K562 (cell line): ENCODE measurements around the gene PDE8A. TPM values are rescaled to one million over a fixed set of nuclear protein-coding genes. Genes with fewer than 3 reads are reported as not detected.
A peak's percentile ranks its signal among the peaks of the same experiment; 100 is the strongest.

Source experiments
- ATAC-seq: fragments of 200-7000 bp; cut with Tn5 transposase; 3 replicates; pipeline ENCODE4 v1.9.1; 2020; ENCODE audit warnings: moderate library complexity
- BruUV-seq: library from RNA; stranded (reverse); fragments of 400-500 nt; replicated peaks from 2 replicates; lab custom pipeline; 2021; lab: Mats Ljungman, UMichigan
- CTCF ChIA-PET: fragments of 300-600 bp; formaldehyde crosslinking; extraction: SDS; loops from one replicate; lab custom pipeline; 2021; ENCODE audit warnings: low intra/inter-chr PET ratio; lab: Yijun Ruan, JAX
- POLR2A ChIA-PET: fragments of 300-600, 350-650 bp; sonication (Branson Sonifier 250); formaldehyde crosslinking; extraction: SDS; loops from one replicate; lab custom pipeline; 2021; ENCODE audit warnings: antibody characterized with exemption, inconsistent platforms; lab: Yijun Ruan, JAX
- DNase-seq, 4 experiments: peaks; one replicate each; pipeline versions ENCODE4 v3.0.0 to v3.0.0-alpha.2; 2011 to 2018; ENCODE audit warnings: low spot score in 3 of 4, mixed read lengths in 3 of 4; ENCODE audit errors: extremely low read depth in 1 of 4
- FAIRE-seq: peaks from 2 replicates; lab custom pipeline; 2011; peaks lifted over from hg19 to GRCh38; lab: Jason Lieb, UNC
- H2AFZ ChIP-seq: 2 replicates; pipeline ENCODE4 v1.6.0; 2011; ENCODE audit warnings: low read depth, low read length, control low read depth, inconsistent platforms
- H3K27ac ChIP-seq: fragments of 200-600 bp; 3 replicates; pipeline ENCODE4 v1.8.0; 2011; ENCODE audit warnings: low read depth, mild to moderate bottlenecking, control low read depth, inconsistent platforms, low read length, moderate library complexity, mixed read lengths; ENCODE audit errors: extremely low read depth
- H3K27me3 ChIP-seq, 2 experiments: fragments of 300-600 bp in 1 of 2; 2 replicates in 1 of 2; 3 replicates in 1 of 2; pipeline versions ENCODE4 v1.6.0 to v1.8.0; 2011; ENCODE audit warnings: inconsistent platforms in 2 of 2, low read length in 2 of 2, mild to moderate bottlenecking in 1 of 2, mixed read lengths in 1 of 2, moderate library complexity in 1 of 2; ENCODE audit not compliant: control insufficient read depth in 2 of 2, insufficient read depth in 2 of 2
- H3K36me3 ChIP-seq: fragments of 300-600 bp; 3 replicates; pipeline ENCODE4 v1.8.0; 2011; ENCODE audit warnings: mild to moderate bottlenecking, low read length, inconsistent platforms; ENCODE audit not compliant: control insufficient read depth, insufficient read depth
- H3K4me1 ChIP-seq, 2 experiments: fragments of 200-600 bp in 1 of 2; replicated peaks in 1 of 2; 2 replicates in 1 of 2; 3 replicates in 1 of 2; pipeline versions ENCODE4 v1.5.1 to v1.8.0; 2011; ENCODE audit warnings: inconsistent platforms in 2 of 2, low read length in 2 of 2, mild to moderate bottlenecking in 1 of 2, mixed read lengths in 1 of 2, moderate library complexity in 1 of 2; ENCODE audit not compliant: control insufficient read depth in 2 of 2, insufficient read depth in 2 of 2
- H3K4me2 ChIP-seq: 2 replicates; pipeline ENCODE4 v1.6.1; 2011; ENCODE audit warnings: low read length, control low read depth, inconsistent platforms, mixed read lengths; ENCODE audit not compliant: insufficient read depth
- H3K4me3 ChIP-seq: fragments of 200-600 bp; sonication (generic), shearing (Covaris generic); 2 replicates; pipeline ENCODE4 v1.5.1; 2016; ENCODE audit warnings: control low read depth, inconsistent platforms
- H3K79me2 ChIP-seq: fragments of 200-600 bp; 3 replicates; pipeline ENCODE4 v1.8.0; 2011; ENCODE audit warnings: low read length, inconsistent platforms; ENCODE audit not compliant: control insufficient read depth, insufficient read depth
- H3K9ac ChIP-seq, 2 experiments: 2 replicates each; pipeline versions ENCODE4 v1.6.0 to v1.6.1; 2011; ENCODE audit warnings: low read depth in 2 of 2, low read length in 2 of 2, control low read depth in 1 of 2, inconsistent platforms in 1 of 2, mild to moderate bottlenecking in 1 of 2, mixed read lengths in 1 of 2; ENCODE audit not compliant: insufficient read depth in 1 of 2
- H3K9me1 ChIP-seq: one replicate; pipeline ENCODE4 v1.6.0; 2011; ENCODE audit warnings: inconsistent platforms, mild to moderate bottlenecking, low read length, moderate library complexity; ENCODE audit not compliant: control insufficient read depth, insufficient read depth
- H3K9me3 ChIP-seq: replicated peaks from 2 replicates; pipeline ENCODE4 v1.5.1; 2011; ENCODE audit warnings: low read depth, low read length, inconsistent platforms; ENCODE audit not compliant: control insufficient read depth, insufficient read depth
- H4K20me1 ChIP-seq: replicated peaks from 2 replicates; pipeline ENCODE4 v1.6.1; 2011; ENCODE audit warnings: low read length, inconsistent platforms, mixed read lengths; ENCODE audit not compliant: control insufficient read depth, insufficient read depth
- KLF16 ChIP-seq: IDR thresholded peaks from 2 replicates; pipeline ENCODE4 v1.6.1; 2016; ENCODE audit warnings: antibody characterized with exemption
- SMARCA4 ChIP-seq: fragments of 450-650 bp; IDR thresholded peaks from 2 replicates; pipeline ENCODE4 v1.6.1; 2016
- SPI1 ChIP-seq: IDR thresholded peaks from 2 replicates; pipeline ENCODE4 v1.6.1; 2011; ENCODE audit warnings: low read depth, low read length, control low read depth, borderline replicate concordance
- WGBS: fragments of 100-300 bp; shearing (Covaris generic); methylation state at CpG from one replicate; pipeline ENCODE4 v1.1.6; 2016; ENCODE audit warnings: low coverage, mixed read lengths; ENCODE audit not compliant: insufficient coverage; ENCODE audit errors: missing lambda C conversion rate; 5-methylcytosine and 5-hydroxymethylcytosine counted together
- in situ Hi-C: fragments of 300-500 bp; cut with MboI; formaldehyde crosslinking; loops from 4 replicates; pipeline ENCODE4 v1.15.0; 2018; ENCODE audit warnings: inconsistent platforms, mixed read lengths
- intact Hi-C: fragments of 100-400 bp; cut with micrococcal nuclease; formaldehyde crosslinking; loops from 2 replicates; pipeline ENCODE4 v1.14.2; 2022
- polyA plus RNA-seq, 8 experiments: library from polyadenylated mRNA; depleted of rRNA in 4 of 8; stranded (reverse) in 5 of 8; unstranded in 3 of 8; fragments of >200 nt; fragmentation: Nextera tagmentation in 2 of 8; fragmentation: Illumina TruSeq in 1 of 8; extraction: Ambion mirVana in 2 of 8; extraction: Trizol in 1 of 8; gene quantifications; 2 replicates each; pipeline versions ENCODE4 v1.2.1 to v1.2.3, GENCODE V29; 2011 to 2014; ENCODE audit warnings: inconsistent platforms in 1 of 8, missing spikeins in 1 of 8
- total RNA-seq, 7 experiments: library from RNA; depleted of rRNA in 6 of 7; stranded (reverse); fragments of >200 nt in 6 of 7; fragmentation: Illumina TruSeq in 2 of 7; extraction: Trizol in 2 of 7; gene quantifications; 2 replicates each; pipeline versions ENCODE4 v1.2.1 to v1.2.3, GENCODE V29; 2011 to 2021; ENCODE audit warnings: low replicate concordance in 1 of 7

PDE8A gene
- total and polyA plus RNA-seq, 9 of the 15 experiments (the other 6 are each of a cell fraction or from before 2014, with no cell fraction given), result 5.9 to 40.3 (median 19.8) TPM

- Histone ChIP-seq H3K9ac (no peak overlapping the region), H3K27ac (no peak overlapping the region), H3K27me3 (no peaks in the 10 kb centered on the region), H4K20me1 (peaks cover 13% of the 10 kb centered on the region), H3K9me1 (peaks cover 3% of the 10 kb centered on the region), H3K4me1 (peaks cover 13 to 35% of the 10 kb centered on the region in 2 experiments; a peak in 4 of 5 replicates), H3K9me3 (no peaks in the 10 kb centered on the region), H3K4me3 (no peak overlapping the region), H2AFZ (no peak overlapping the region), H3K4me2 (no peak overlapping the region), H3K36me3 (peaks cover 3% of the 10 kb centered on the region; the same call in 1 of the 3 replicates), H3K79me2 (peaks cover 87% of the 10 kb centered on the region)
- intact Hi-C loops, result loop anchor here (2.0 kb wide), 1 partner anchor 21 kb away; no protein-coding TSS in a partner anchor
- no peak for DNase-seq
- ChIA-PET POLR2A (interaction anchor here (0.5 to 1.4 kb wide), 6 partner anchors 9 to 224 kb away, joined by 3 to 6 read pairs (median 4); no protein-coding TSS in a partner anchor), CTCF (no interaction called here)
- in situ Hi-C loops, result no loop called here
- WGBS, result 51% methylated on average over 3 of the region's 3 CpGs
- no peak for TF ChIP-seq SMARCA4
- TF ChIP-seq SPI1, result peak; percentile 64
- BruUV-seq, result no TSS peak
- no peak for FAIRE-seq
- ATAC-seq, result no peak
Measured at GRCh38 chr15:85003593-85004312, 22.1 kb downstream of the PDE8A start.

GRCh38 chr15:85004550-85004949 is 22.9 kb downstream of the PDE8A start:
- 72% methylated on average over 3 of the region's 3 CpGs for WGBS
- no TSS peak for BruUV-seq

More at GRCh38 chr15:85004550-85004949, 22.9 kb downstream of the PDE8A start:
- Histone ChIP-seq H3K9me3 (no peaks in the 10 kb centered on the region), H3K4me1 (peaks cover 12 to 42% of the 10 kb centered on the region in 2 experiments; a peak in 4 of 5 replicates), H3K9me1 (peaks cover 3% of the 10 kb centered on the region), H3K79me2 (peaks cover 93% of the 10 kb centered on the region), H3K27me3 (no peaks in the 10 kb centered on the region), H3K36me3 (peaks cover 3% of the 10 kb centered on the region; the same call in 1 of the 3 replicates), H3K9ac (no peak overlapping the region), H3K27ac (no peak overlapping the region), H4K20me1 (peaks cover 13% of the 10 kb centered on the region), H2AFZ (no peak overlapping the region), H3K4me2 (no peak overlapping the region), H3K4me3 (no peak overlapping the region)
- ChIA-PET POLR2A (interaction anchor here (0.5 to 1.8 kb wide), 6 partner anchors 9 to 224 kb away, joined by 3 to 10 read pairs (median 4); no protein-coding TSS in a partner anchor), CTCF (interaction anchor here (0.6 kb wide), 2 partner anchors 48 to 49 kb away, joined by 3 to 5 read pairs; no protein-coding TSS in a partner anchor)
- DNase-seq (no peak), ATAC-seq (no peak), FAIRE-seq (no peak)
- in situ Hi-C loops (no loop called here), intact Hi-C loops (loop anchor here (2.0 kb wide), 1 partner anchor 22 kb away; no protein-coding TSS in a partner anchor)
- TF ChIP-seq KLF16 (no peak), SPI1 (0 out of 2 replicates have a peak, but pooled peaks have one; percentile 29)
